ENCODE data around the gene TPBGL.

GRCh38 chr11:75241036-75241905, 697 bp downstream of the TPBGL start:
- no peak for TF ChIP-seq CTCF (IDR thresholded peaks at IDR 0.05; ENCODE audit: borderline replicate concordance, extremely low read depth, low read length, poor library complexity, severe bottlenecking)
- no peak for TF ChIP-seq EZH2 (IDR thresholded peaks at IDR 0.05; ENCODE audit: borderline replicate concordance, low read depth, low read length, severe bottlenecking)

Measured in DND-41 (cell line).